ENCODE measurements around the gene EHD2. TPM values are rescaled to one million over a fixed set of nuclear protein-coding genes. Genes with fewer than 3 reads are reported as not detected.

Gene EHD2
- total and polyA plus RNA-seq, 2 donors (not counting 1 experiment from before 2014, with no cell fraction given): 97.0 to 192 TPM

DNA sequence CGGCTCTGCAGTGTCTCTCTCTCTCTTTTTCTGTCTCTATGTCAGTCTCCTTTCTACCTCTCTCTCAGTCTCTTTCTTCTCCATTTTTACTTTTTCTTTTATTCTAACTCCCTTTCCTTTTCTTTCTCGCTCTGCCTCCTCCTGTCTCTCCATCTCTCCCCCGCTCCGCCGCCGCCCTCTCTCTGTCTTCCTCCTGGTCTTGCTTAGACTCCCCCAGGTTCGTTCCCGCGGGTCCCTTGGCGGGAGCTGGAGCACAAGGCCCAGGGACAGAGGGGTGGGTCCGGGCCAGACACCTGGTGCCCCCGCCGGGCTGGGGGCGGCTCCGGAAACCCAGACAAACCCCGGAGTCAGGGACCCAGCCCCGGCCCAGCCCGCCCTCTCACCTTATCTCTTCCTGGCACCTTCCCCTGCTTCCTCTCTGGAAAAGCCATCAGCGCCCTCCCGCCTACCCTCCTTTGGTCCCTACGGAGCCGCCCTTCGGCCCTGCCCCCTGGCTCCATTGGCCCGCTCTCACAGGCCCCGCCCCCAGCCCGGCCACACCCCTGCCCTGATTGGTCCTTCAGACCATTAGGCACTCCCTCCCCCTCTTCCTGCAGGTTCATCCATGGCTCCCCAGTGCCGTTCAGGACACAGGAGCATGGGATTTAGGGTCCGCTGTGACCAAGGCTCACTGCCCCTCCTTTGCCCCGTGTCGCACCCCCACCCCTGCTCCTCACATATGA, 16.7 kb downstream of the EHD2 start:
- Histone ChIP-seq H3K27me3 (ENCODE audit: control insufficient read depth, insufficient read depth, low read length) (no peaks in the 10 kb centered on the region), H3K9me3 (ENCODE audit: control insufficient read depth, insufficient read depth, low read depth, low read length) (no peaks in the 10 kb centered on the region), H3K4me3 (replicated peaks in 1 of 4; ENCODE audit: control extremely low read depth in 1 of 4, insufficient read depth in 1 of 4, low read depth in 3 of 4, low read length in 4 of 4) (no peak overlapping the region), H3K36me3 (ENCODE audit: control insufficient read depth, insufficient read depth, low read length) (peaks cover 36% of the 10 kb centered on the region), H2AFZ (ENCODE audit: low read length) (no peak overlapping the region), H3K4me2 (ENCODE audit: extremely low read depth, insufficient read depth, low read length) (peak overlapping the region; percentile 75), H3K79me2 (ENCODE audit: control insufficient read depth, insufficient read depth, low read length) (peaks cover 65% of the 10 kb centered on the region), H4K20me1 (ENCODE audit: control insufficient read depth, extremely low read depth, insufficient read depth, low read length) (no peaks in the 10 kb centered on the region), H3K27ac (ENCODE audit: insufficient read depth, low read length) (peak overlapping the region; percentile 92), H3K4me1 (ENCODE audit: control insufficient read depth, extremely low read depth, insufficient read depth, low read length) (peaks cover 28% of the 10 kb centered on the region), H3K9ac (ENCODE audit: insufficient read depth, low read length) (no peak overlapping the region)
- TF ChIP-seq EZH2 (IDR thresholded peaks at IDR 0.05; ENCODE audit: low read length, missing control alignments): no peak
- TF ChIP-seq, protein P1, sequence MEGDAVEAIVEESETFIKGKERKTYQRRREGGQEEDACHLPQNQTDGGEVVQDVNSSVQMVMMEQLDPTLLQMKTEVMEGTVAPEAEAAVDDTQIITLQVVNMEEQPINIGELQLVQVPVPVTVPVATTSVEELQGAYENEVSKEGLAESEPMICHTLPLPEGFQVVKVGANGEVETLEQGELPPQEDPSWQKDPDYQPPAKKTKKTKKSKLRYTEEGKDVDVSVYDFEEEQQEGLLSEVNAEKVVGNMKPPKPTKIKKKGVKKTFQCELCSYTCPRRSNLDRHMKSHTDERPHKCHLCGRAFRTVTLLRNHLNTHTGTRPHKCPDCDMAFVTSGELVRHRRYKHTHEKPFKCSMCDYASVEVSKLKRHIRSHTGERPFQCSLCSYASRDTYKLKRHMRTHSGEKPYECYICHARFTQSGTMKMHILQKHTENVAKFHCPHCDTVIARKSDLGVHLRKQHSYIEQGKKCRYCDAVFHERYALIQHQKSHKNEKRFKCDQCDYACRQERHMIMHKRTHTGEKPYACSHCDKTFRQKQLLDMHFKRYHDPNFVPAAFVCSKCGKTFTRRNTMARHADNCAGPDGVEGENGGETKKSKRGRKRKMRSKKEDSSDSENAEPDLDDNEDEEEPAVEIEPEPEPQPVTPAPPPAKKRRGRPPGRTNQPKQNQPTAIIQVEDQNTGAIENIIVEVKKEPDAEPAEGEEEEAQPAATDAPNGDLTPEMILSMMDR (conservative IDR thresholded peaks at IDR 0.05 in 1 of 2, IDR thresholded peaks at IDR 0.05 in 1 of 2; ENCODE audit: low read depth in 1 of 2, low read length in 2 of 2): no peak
- DNase-seq (ENCODE audit: low read depth in 2 of 2): peak in 1 of 2 donors; percentile 46

DNA sequence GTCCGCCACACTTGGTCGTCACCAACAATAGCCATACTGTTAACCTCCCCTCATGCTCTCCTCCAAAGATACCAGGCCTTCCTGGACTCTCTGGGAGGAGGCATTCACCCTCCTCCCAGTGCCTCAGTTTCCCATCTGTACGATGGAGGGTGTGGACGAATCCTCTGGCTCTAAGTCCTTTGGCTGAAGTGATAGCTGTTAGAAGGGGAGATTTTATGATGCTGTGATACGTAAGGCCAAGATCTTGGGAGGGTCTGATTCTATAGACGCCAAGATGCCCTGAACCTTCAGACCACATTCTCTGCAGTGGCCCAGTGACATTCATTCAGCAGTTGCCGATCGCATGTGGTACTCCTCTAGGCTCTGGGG, 17.3 kb downstream of the EHD2 start:
- Histone ChIP-seq H3K9me3 (ENCODE audit: control insufficient read depth, insufficient read depth, low read depth, low read length) (no peaks in the 10 kb centered on the region), H3K79me2 (ENCODE audit: control insufficient read depth, insufficient read depth, low read length) (peaks cover 63% of the 10 kb centered on the region), H4K20me1 (ENCODE audit: control insufficient read depth, extremely low read depth, insufficient read depth, low read length) (no peaks in the 10 kb centered on the region), H3K9ac (ENCODE audit: insufficient read depth, low read length) (no peak overlapping the region), H3K27me3 (ENCODE audit: control insufficient read depth, insufficient read depth, low read length) (no peaks in the 10 kb centered on the region), H3K4me1 (ENCODE audit: control insufficient read depth, extremely low read depth, insufficient read depth, low read length) (peaks cover 28% of the 10 kb centered on the region), H3K4me2 (ENCODE audit: extremely low read depth, insufficient read depth, low read length) (no peak overlapping the region), H3K36me3 (ENCODE audit: control insufficient read depth, insufficient read depth, low read length) (peaks cover 35% of the 10 kb centered on the region), H3K4me3 (replicated peaks in 1 of 4; ENCODE audit: control extremely low read depth in 1 of 4, insufficient read depth in 1 of 4, low read depth in 3 of 4, low read length in 4 of 4) (no peak overlapping the region), H3K27ac (ENCODE audit: insufficient read depth, low read length) (peak overlapping the region; percentile 34), H2AFZ (ENCODE audit: low read length) (no peak overlapping the region)
- no peak for DNase-seq (ENCODE audit: low read depth in 2 of 2)
- TF ChIP-seq, protein P1 (conservative IDR thresholded peaks at IDR 0.05 in 1 of 2, IDR thresholded peaks at IDR 0.05 in 1 of 2; ENCODE audit: low read depth in 1 of 2, low read length in 2 of 2): no peak
- no peak for TF ChIP-seq EZH2 (IDR thresholded peaks at IDR 0.05; ENCODE audit: low read length, missing control alignments)

DNA sequence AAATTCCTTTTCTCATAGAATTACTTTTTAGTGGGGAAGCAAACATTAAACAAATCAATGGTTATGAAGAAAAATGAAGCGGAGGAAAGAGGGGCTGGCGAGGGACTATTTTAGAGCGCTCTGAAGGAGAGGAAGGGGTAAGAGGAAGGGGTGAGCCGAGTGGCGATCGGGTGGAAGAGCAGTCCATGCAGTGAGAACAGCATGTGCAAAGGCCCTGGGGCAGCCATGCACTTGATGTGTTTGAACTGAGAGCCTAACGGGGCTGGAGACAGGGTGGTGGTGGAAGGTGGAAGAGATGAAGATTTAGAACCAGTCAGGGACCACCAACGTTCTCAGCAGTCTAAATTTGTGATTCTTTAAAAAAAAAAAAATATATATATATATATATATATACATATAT, 17.7 kb downstream of the EHD2 start:
- Histone ChIP-seq H3K4me2 (ENCODE audit: extremely low read depth, insufficient read depth, low read length) (no peak overlapping the region), H3K9ac (ENCODE audit: insufficient read depth, low read length) (no peak overlapping the region), H3K4me1 (ENCODE audit: control insufficient read depth, extremely low read depth, insufficient read depth, low read length) (peaks cover 26% of the 10 kb centered on the region), H2AFZ (ENCODE audit: low read length) (no peak overlapping the region), H3K36me3 (ENCODE audit: control insufficient read depth, insufficient read depth, low read length) (peaks cover 31% of the 10 kb centered on the region), H3K27me3 (ENCODE audit: control insufficient read depth, insufficient read depth, low read length) (no peaks in the 10 kb centered on the region), H3K79me2 (ENCODE audit: control insufficient read depth, insufficient read depth, low read length) (peaks cover 59% of the 10 kb centered on the region), H3K9me3 (ENCODE audit: control insufficient read depth, insufficient read depth, low read depth, low read length) (no peaks in the 10 kb centered on the region), H3K27ac (ENCODE audit: insufficient read depth, low read length) (no peak overlapping the region), H3K4me3 (replicated peaks in 1 of 4; ENCODE audit: control extremely low read depth in 1 of 4, insufficient read depth in 1 of 4, low read depth in 3 of 4, low read length in 4 of 4) (no peak overlapping the region), H4K20me1 (ENCODE audit: control insufficient read depth, extremely low read depth, insufficient read depth, low read length) (no peaks in the 10 kb centered on the region)
- no peak for DNase-seq (ENCODE audit: low read depth in 2 of 2)
- TF ChIP-seq, protein P1 (conservative IDR thresholded peaks at IDR 0.05 in 1 of 2, IDR thresholded peaks at IDR 0.05 in 1 of 2; ENCODE audit: low read depth in 1 of 2, low read length in 2 of 2): no peak
- TF ChIP-seq EZH2 (IDR thresholded peaks at IDR 0.05; ENCODE audit: low read length, missing control alignments): no peak
